Camera-type eye (tissue), 1 donor: ENCODE results near the gene UBASH3A. TPM values are rescaled to one million over a fixed set of nuclear protein-coding genes. Genes with fewer than 3 reads are reported as not detected.

Source experiments
- total RNA-seq: library from RNA; depleted of rRNA; stranded (reverse); fragments of >200 nt; gene quantifications from one replicate; pipeline ENCODE4 v1.2.3, GENCODE V29; 2014

UBASH3A gene
- total RNA-seq = not detected

GRCh38 chr21:42403611-42404231 lies at the start of gene UBASH3A:
UBASH3A (plus strand) TSS chr21:42403902; CDS start chr21:42403946, 44 bp downstream.

GRCh38 chr21:42366292-42367010 lies 37.3 kb upstream of the UBASH3A start, which contains the start of gene TFF1:
TFF1 (minus strand) TSS chr21:42366535; CDS start chr21:42366495, 40 bp downstream.

GRCh38 chr21:42395905-42396651 lies 7.6 kb upstream of the UBASH3A start, which contains the start of gene TMPRSS3:
TMPRSS3 (minus strand) TSS chr21:42396052; CDS start chr21:42395417, 635 bp downstream.

GRCh38 chr21:42496120-42496838 lies 92.6 kb downstream of the UBASH3A start, which contains the start of gene RSPH1:
RSPH1 (minus strand) TSS chr21:42496224; CDS start chr21:42496186, 38 bp downstream.

Other genes with a start within 250 kb of the UBASH3A start
- 57.7 TPM for gene ABCG1, start 184.8 kb upstream of the UBASH3A start, total RNA-seq
- 3.6 TPM for gene TFF3, start 88.5 kb upstream of the UBASH3A start, total RNA-seq
- gene TFF2, start 52.9 kb upstream of the UBASH3A start, total RNA-seq = not detected
- not detected for gene TFF1, start 37.4 kb upstream of the UBASH3A start, total RNA-seq
- 4.4 TPM for gene TMPRSS3, start 7.8 kb upstream of the UBASH3A start, total RNA-seq
- 1.2 TPM for gene RSPH1, start 92.3 kb downstream of the UBASH3A start, total RNA-seq
- gene SLC37A1, start 110.0 kb downstream of the UBASH3A start, total RNA-seq = 13.5 TPM
- 23.3 TPM for gene PDE9A, start 249.7 kb downstream of the UBASH3A start, total RNA-seq